SKM-1 (cell line): ENCODE measurements around the gene SPTLC3.

Experiments
- DNase-seq: peaks from one replicate; lab custom pipeline; 2025; ENCODE audit not compliant: unreplicated experiment; lab: John Stamatoyannopoulos, UW

Gene SPTLC3

GRCh38 chr20:13174402-13174801 lies 165.6 kb downstream of the SPTLC3 start:
- no peak for DNase-seq

DNA sequence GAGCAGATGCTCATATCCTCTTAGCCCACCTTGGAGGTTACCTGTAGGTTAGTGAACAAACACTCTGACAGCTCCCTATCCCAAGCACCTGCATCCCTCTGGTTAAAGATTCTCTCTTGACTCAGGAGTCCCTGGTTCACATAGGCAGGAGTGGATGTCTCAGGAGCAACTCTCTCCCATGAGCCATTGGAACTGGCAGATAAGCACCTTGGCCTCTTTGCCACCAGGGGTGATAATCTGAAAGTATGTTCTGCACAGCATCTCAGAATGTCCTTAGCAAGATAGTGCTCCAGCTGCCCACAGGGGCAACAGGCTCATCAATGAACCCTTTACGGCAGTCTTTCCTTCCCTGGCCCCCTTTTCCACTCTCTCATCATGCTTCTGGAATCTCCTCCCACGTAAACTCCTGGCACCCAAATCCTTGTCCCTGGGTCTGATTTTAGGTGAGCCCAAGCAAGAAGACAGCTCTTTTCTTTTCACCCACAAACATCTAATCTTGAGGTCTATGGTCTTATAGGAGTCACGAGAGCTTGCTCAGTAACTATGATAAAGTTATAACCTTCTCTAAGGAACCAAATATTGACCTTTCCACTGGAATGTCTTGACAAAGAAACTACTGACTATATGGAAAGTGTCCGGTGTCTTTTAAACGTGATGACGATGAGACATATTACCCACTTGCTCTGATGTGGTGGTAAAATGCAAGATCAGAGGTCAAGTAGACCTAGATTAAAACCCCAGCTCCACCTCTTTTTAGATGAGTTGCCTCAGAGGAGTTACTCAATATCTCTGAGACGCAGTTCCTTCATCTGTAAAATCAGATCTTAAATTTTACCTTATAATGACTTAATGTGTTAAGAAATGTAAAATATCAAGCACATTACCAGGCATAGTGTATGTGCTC lies 172.5 kb downstream of the SPTLC3 start:
- no peak for DNase-seq

- no peak for DNase-seq
These were observed 174.2 kb downstream of the SPTLC3 start for GRCh38 chr20:13183005-13183404.

- DNase-seq: no peak
These were observed 177.4 kb downstream of the SPTLC3 start for GRCh38 chr20:13186043-13186774.

DNA sequence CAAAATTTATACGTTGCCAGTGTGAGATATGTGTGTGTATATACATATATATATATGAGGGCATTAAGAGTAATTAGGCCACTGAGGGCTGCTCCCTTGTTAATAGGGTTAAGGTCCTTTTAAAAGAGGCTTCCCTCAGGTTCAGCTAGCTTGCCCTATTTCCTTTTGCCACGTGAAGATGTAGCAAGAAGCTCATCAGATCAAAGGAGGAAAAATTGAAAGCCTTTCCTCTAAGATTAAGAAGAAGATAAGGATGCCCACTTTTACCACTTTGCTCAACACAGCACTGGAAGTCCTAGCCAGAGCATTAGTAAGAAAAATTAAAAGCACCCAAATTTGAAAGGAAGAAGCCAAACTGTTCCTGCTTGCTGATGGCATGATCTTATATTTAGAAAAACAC lies 179.1 kb downstream of the SPTLC3 start:
- no peak for DNase-seq

DNA sequence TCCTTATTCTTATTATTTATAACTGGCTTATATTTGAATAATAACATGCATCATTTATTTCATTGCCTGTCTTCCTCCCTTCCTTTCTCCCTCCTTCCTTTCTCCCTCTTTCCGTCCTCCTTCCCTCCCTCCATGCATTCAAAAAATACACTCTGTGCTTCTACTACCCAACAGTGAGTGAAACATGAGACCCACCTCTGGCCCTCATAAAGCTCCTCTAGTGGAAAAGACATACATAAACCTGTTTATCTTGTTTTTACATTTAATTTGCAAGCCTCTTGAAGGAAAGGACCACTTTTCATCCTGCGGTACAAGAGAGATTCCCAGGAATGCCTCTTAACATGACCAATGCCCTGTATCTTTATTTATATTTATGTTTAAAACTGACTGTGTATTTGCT lies 190.5 kb downstream of the SPTLC3 start:
- DNase-seq: no peak

DNA sequence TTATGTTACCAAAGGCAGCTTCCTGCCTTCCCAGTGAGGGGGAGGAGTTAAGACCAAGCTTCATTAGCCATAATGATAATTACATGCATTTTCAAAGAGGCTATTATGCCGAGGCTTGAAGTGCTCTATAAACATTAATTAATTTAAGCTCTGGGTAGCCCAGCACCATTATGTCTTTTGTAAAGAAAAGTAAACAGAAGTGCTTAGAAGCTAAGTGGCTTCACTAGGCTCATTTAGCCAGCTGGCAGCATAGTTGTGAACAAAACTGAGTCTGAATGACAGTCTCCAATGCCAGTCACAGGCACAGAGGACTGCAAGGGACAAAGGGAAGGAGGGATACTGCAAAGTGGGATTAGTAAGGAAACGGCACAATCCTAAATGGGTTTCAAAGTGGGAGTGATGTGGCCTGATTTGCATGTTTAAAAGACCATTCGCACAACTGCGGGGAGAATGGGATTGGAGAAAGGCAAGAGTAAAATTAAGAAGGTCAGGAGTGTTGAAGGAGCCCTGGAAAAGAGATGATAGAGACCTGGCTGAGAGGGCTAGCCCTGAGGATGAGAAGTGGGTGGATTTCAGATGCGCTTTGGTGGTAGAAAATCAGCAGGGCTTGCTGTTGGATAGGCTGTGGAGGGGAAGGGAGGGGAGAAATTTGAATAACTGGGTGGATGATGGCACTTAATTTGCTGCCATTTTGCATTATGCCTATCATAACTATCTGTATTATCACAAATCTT lies 192.2 kb downstream of the SPTLC3 start:
- DNase-seq: no peak

DNA sequence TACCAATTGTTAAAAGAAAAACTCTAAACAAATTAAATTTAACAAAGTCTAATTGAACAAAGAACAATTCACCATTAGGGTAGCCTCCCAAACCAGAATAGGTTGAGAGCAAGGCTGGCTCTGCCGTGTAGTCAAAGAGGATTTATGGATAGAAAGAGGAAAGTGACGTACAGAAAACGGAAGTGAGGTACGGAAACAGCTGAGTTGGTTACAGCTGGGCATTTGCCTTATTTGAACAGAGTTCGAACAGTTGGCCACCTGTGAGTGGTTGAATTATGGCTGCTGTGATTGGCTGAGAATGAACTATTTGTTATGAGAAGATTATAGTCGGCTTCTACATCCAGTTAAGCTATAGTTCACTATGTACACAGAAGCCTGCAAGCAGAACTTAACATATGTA lies 193.8 kb downstream of the SPTLC3 start:
- no peak for DNase-seq

GRCh38 chr20:13205425-13205824 lies 196.7 kb downstream of the SPTLC3 start:
- DNase-seq: no peak

- no peak for DNase-seq
These were observed 197.2 kb downstream of the SPTLC3 start for GRCh38 chr20:13205848-13206434.

DNA sequence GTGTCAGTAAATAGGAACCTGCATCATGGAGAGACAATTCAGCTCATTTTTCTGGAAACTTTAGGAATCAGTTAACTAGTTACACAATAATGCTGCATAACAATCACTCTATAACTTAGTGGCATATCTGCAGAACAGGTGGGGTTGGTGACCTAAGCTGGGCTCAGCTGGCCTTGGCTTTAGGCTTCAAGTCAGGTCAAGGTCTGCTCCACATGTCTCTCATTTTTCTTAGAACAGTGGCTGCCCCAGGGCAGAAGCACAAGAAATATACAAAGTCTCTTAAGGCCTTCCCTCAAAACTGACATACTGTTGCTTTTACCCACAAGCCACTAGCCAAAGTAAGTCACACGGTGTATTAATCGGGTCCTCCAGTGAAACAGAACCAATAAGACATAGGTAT lies 198.2 kb downstream of the SPTLC3 start:
- no peak for DNase-seq

GRCh38 chr20:13211956-13212618 lies 203.3 kb downstream of the SPTLC3 start:
- no peak for DNase-seq

DNA sequence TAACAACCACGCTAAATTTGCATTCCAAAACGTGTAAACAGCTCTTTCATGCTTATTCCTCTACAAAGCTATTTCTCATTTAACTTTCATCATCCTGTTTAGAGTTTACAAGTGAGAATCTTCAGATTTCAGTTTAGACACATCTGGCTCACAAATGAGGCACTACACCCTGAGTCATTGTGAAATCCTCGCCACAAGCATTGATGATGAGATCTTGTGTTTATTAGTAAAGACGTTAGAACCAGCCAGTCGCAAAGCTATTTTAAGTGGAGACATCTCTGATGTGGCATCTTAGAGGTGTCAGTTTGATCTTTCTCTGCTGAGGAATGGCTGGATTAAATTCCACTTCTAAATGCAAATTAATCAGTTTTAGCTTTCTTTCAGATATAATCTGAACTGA lies 204.0 kb downstream of the SPTLC3 start:
- no peak for DNase-seq

DNA sequence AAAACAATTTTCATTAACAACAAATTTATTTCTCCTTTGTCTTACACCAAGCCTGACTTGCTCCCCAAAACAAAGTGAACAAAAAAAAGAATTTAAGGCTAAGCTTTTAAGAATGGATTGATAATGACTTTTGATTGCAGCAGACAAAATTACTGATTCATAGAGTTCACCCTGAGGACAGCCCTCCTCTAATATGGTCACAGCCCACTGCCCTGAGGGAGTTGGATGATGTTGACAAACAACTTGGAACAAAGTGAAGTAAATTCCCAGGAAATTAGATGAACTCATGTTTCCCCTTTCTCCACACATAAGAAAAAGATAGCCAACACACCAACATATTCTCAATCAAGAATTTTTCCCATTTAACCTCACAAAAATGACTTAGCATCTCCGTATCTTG lies 204.6 kb downstream of the SPTLC3 start:
- no peak for DNase-seq

DNA sequence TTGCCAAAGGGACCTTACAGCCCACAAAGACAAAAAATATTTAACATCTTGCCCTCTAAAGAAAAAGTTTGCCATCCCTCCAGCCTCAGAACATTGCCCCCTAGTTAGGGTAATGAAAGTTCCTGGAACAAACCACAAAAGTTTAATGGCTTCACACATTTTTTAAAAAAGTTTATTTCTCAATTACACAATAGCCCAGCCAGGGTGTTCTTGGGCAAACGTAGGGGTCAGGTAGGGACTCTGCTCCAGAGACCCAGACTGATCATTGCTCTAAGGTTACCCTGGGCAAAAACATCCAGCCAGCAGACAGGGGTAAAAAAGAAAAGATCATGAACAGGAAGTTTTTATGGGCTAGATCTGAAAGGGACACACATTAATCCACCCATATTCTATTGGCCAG lies 207.8 kb downstream of the SPTLC3 start:
- DNase-seq: no peak
